Measurements from ENCODE around the gene HCST. TPM values are rescaled to one million over a fixed set of nuclear protein-coding genes. Genes with fewer than 3 reads are reported as not detected.

HCST gene
- total RNA-seq, 2 donors from 2014 or later: 1.3 to 1.5 TPM

DNA sequence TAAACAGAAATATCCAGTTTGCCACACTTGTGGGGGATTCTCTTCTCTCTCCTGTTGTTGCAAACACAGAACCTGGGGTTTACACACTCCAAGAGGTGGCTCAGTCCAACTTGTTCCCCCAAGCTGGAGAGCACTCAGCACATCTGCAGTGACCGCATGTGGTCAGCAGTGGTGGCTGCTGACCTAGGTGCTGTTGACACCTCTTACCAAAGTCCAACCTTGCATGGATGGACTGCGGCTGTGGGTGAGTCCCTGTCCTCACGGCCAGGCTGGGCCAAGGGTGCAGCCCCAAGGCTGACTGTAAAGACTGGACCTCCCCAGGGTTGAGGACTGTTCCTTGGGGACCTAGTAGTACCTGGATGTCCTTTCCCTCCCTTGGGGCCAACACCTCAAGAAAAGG lies 39.9 kb downstream of the HCST start:
- Mint-ChIP-seq H3K4me3 (no peak overlapping the region), H3K9me3 (no peaks in the 10 kb centered on the region), H3K4me1 (peaks cover 16% of the 10 kb centered on the region), H3K27ac (no peak overlapping the region), H3K27me3 (ENCODE audit: insufficient read depth) (no peaks in the 10 kb centered on the region), H3K36me3 (ENCODE audit: low read depth) (peaks cover 21% of the 10 kb centered on the region)
- H3K9me3 ChIP-seq (ENCODE audit: control insufficient read depth, low read length): no peaks in the 10 kb centered on the region
- H3K27me3 ChIP-seq (ENCODE audit: control insufficient read depth, insufficient read depth, low read length, poor library complexity, severe bottlenecking): no peaks in the 10 kb centered on the region
- H3K4me1 ChIP-seq (ENCODE audit: control insufficient read depth, insufficient read depth, low read length): peaks cover 3% of the 10 kb centered on the region
- peaks cover 3% of the 10 kb centered on the region for H3K36me3 ChIP-seq (ENCODE audit: control insufficient read depth, insufficient read depth, low read length)
- TF ChIP-seq, protein P1, sequence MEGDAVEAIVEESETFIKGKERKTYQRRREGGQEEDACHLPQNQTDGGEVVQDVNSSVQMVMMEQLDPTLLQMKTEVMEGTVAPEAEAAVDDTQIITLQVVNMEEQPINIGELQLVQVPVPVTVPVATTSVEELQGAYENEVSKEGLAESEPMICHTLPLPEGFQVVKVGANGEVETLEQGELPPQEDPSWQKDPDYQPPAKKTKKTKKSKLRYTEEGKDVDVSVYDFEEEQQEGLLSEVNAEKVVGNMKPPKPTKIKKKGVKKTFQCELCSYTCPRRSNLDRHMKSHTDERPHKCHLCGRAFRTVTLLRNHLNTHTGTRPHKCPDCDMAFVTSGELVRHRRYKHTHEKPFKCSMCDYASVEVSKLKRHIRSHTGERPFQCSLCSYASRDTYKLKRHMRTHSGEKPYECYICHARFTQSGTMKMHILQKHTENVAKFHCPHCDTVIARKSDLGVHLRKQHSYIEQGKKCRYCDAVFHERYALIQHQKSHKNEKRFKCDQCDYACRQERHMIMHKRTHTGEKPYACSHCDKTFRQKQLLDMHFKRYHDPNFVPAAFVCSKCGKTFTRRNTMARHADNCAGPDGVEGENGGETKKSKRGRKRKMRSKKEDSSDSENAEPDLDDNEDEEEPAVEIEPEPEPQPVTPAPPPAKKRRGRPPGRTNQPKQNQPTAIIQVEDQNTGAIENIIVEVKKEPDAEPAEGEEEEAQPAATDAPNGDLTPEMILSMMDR (conservative IDR thresholded peaks at IDR 0.05): no peak
- H3K4me3 ChIP-seq (ENCODE audit: low read length): no peak overlapping the region
- DNase-seq: no peak
- no peak overlapping the region for H3K9ac ChIP-seq (ENCODE audit: extremely low read depth, low read length, poor library complexity, severe bottlenecking)
- H3K27ac ChIP-seq (ENCODE audit: low read depth, low read length): no peak overlapping the region
- WGBS, 2 experiments (ENCODE audit: insufficient coverage in 1 of 2, insufficient read length in 1 of 2): 96 to 100% methylated on average over 3 of the region's 3 CpGs

DNA sequence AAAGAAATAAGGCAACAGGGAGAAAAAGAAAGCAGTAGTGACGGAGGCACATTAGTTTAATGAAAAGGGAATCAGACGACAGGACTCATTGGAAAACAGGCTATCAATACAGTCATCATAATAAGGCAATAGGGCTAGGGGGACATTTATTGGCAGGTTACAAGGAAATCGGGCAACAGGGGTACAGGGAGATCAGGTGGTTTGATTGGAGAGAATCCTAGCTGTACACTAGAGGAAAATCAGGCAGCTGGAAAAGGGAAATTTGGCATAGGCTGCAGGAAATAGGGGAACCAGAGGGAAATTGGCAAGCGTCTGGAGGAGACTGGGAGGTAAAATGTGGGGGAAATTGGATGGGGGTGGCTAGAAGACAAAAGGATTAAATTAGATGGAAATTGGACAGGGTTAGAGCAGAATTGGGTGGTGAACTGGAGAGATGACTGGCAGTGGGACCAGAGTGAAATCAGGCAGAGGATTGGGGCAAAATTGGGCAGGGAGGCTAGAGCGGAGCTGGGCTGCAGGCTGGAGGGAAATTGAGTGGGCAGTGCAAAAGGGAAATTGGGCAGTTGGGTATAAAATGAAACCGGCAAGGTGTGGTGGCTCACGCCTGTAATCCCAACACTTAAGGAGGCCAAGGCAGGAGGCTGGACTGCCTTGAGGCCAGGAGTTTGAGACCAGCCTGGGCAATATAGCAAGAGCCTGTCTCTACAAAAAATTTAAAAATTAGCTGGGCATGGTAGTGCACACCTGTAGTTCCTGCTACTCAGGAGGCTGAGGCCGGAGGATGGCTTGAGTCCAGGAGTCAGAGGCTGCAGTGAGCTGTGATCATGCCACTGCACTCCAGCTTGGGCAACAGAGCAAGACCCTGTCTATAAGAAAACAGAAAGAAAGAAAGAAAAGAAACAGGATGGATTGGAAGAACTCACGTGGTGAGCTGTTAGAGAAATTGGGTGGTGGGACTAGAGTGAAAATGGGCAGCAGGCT lies 41.3 kb downstream of the HCST start:
- no peaks in the 10 kb centered on the region for H3K9me3 ChIP-seq (ENCODE audit: control insufficient read depth, low read length)
- Mint-ChIP-seq H3K27me3 (ENCODE audit: insufficient read depth) (peaks cover 2% of the 10 kb centered on the region), H3K9me3 (no peaks in the 10 kb centered on the region), H3K36me3 (ENCODE audit: low read depth) (peaks cover 21% of the 10 kb centered on the region), H3K27ac (no peak overlapping the region), H3K4me1 (peaks cover 5% of the 10 kb centered on the region), H3K4me3 (no peak overlapping the region)
- no peak for DNase-seq
- WGBS, 2 experiments (ENCODE audit: insufficient coverage in 1 of 2, insufficient read length in 1 of 2): 90 to 99% methylated on average over 9 of the region's 9 CpGs
- H3K9ac ChIP-seq (ENCODE audit: extremely low read depth, low read length, poor library complexity, severe bottlenecking): no peak overlapping the region
- no peaks in the 10 kb centered on the region for H3K4me1 ChIP-seq (ENCODE audit: control insufficient read depth, insufficient read depth, low read length)
- H3K27ac ChIP-seq (ENCODE audit: low read depth, low read length): no peak overlapping the region
- no peaks in the 10 kb centered on the region for H3K27me3 ChIP-seq (ENCODE audit: control insufficient read depth, insufficient read depth, low read length, poor library complexity, severe bottlenecking)
- no peak overlapping the region for H3K4me3 ChIP-seq (ENCODE audit: low read length)
- TF ChIP-seq, protein P1 (conservative IDR thresholded peaks at IDR 0.05): no peak
- H3K36me3 ChIP-seq (ENCODE audit: control insufficient read depth, insufficient read depth, low read length): peaks cover 3% of the 10 kb centered on the region

DNA sequence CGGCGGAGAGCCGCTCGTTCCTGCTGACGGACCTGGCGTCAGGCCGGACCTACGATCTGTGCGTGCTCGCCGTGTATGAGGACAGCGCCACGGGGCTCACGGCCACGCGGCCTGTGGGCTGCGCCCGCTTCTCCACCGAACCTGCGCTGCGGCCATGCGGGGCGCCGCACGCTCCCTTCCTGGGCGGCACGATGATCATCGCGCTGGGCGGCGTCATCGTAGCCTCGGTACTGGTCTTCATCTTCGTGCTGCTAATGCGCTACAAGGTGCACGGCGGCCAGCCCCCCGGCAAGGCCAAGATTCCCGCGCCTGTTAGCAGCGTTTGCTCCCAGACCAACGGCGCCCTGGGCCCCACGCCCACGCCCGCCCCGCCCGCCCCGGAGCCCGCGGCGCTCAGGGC lies 42.2 kb downstream of the HCST start:
- H3K9me3 ChIP-seq (ENCODE audit: control insufficient read depth, low read length): no peaks in the 10 kb centered on the region
- H3K9me3 Mint-ChIP-seq: no peaks in the 10 kb centered on the region
- no peak overlapping the region for H3K27ac ChIP-seq (ENCODE audit: low read depth, low read length)
- H3K27me3 ChIP-seq (ENCODE audit: control insufficient read depth, insufficient read depth, low read length, poor library complexity, severe bottlenecking): no peaks in the 10 kb centered on the region
- H3K4me1 ChIP-seq (ENCODE audit: control insufficient read depth, insufficient read depth, low read length): no peaks in the 10 kb centered on the region
- H3K27ac Mint-ChIP-seq: no peak overlapping the region
- TF ChIP-seq, protein P1 (conservative IDR thresholded peaks at IDR 0.05): no peak
- H3K36me3 ChIP-seq (ENCODE audit: control insufficient read depth, insufficient read depth, low read length): peaks cover 3% of the 10 kb centered on the region
- WGBS, 2 experiments (ENCODE audit: insufficient coverage in 1 of 2, insufficient read length in 1 of 2): 95 to 96% methylated on average over 32 to 52 of the region's 52 CpGs
- H3K9ac ChIP-seq (ENCODE audit: extremely low read depth, low read length, poor library complexity, severe bottlenecking): no peak overlapping the region
- peaks cover 6% of the 10 kb centered on the region for H3K4me1 Mint-ChIP-seq
- no peak for DNase-seq
- H3K4me3 Mint-ChIP-seq: no peak overlapping the region
- peaks cover 19% of the 10 kb centered on the region for H3K36me3 Mint-ChIP-seq (ENCODE audit: low read depth)
- peaks cover 2% of the 10 kb centered on the region for H3K27me3 Mint-ChIP-seq (ENCODE audit: insufficient read depth)
- H3K4me3 ChIP-seq (ENCODE audit: low read length): no peak overlapping the region
